ENCODE results near the gene ERO1A.

Gene ERO1A

GRCh38 chr14:52610187-52610586 lies 85.2 kb downstream of the ERO1A start:
- H3K79me1 ChIP-seq (replicated peaks; ENCODE audit: low read length, poor library complexity, severe bottlenecking) = no peaks in the 10 kb centered on the region
- H2BK15ac ChIP-seq (ENCODE audit: low read depth, poor library complexity, severe bottlenecking) = no peak overlapping the region
- H3K9me3 ChIP-seq (ENCODE audit: control insufficient read depth, low read length) = peaks cover 3% of the 10 kb centered on the region
- no peak overlapping the region for H3K9ac ChIP-seq (ENCODE audit: low read length)
- H2AK5ac ChIP-seq (ENCODE audit: low read length, severe bottlenecking) = no peak overlapping the region
- no peak overlapping the region for H2AFZ ChIP-seq (ENCODE audit: low read depth, low read length)
- DNase-seq = no peak
- no peak overlapping the region for H2BK120ac ChIP-seq (ENCODE audit: low read depth, low read length)
- no peak overlapping the region for H4K91ac ChIP-seq (ENCODE audit: low read length)
- no peak overlapping the region for H2BK12ac ChIP-seq (ENCODE audit: low read length in 2 of 2)
- no peaks in the 10 kb centered on the region for H3K27me3 ChIP-seq (ENCODE audit: control insufficient read depth in 1 of 2, insufficient read depth in 1 of 2, low read length in 2 of 2)
- H3K4ac ChIP-seq (ENCODE audit: low read depth in 1 of 2, low read length in 2 of 2) = no peak overlapping the region
- no peak overlapping the region for H3K23ac ChIP-seq (ENCODE audit: low read length in 2 of 2)
- H3K36me3 ChIP-seq (ENCODE audit: control insufficient read depth in 1 of 2, insufficient read depth in 2 of 2, low read depth in 1 of 2, low read length in 2 of 2) = no peaks in the 10 kb centered on the region
- no peak overlapping the region for H2BK5ac ChIP-seq (ENCODE audit: low read depth, low read length, poor library complexity, severe bottlenecking)
- H3K18ac ChIP-seq (ENCODE audit: low read depth in 1 of 2, low read length in 2 of 2) = no peak overlapping the region
- H3K4me2 ChIP-seq (ENCODE audit: low read length, poor library complexity, severe bottlenecking) = no peak overlapping the region
- no peaks in the 10 kb centered on the region for H3K4me1 ChIP-seq (ENCODE audit: control insufficient read depth, insufficient read depth, low read depth, low read length)
- H3K14ac ChIP-seq (ENCODE audit: low read length in 2 of 2) = no peak overlapping the region
- WGBS = no CpG with 5 or more reads among the region's 2 CpGs
- H3K4me3 ChIP-seq (ENCODE audit: insufficient read depth in 1 of 2, low read depth in 1 of 2, low read length in 2 of 2) = no peak overlapping the region
- H4K8ac ChIP-seq (ENCODE audit: low read length) = no peak overlapping the region
- no peak overlapping the region for H3K27ac ChIP-seq (ENCODE audit: low read length, poor library complexity, severe bottlenecking)

GRCh38 chr14:52609445-52610044 lies 85.8 kb downstream of the ERO1A start:
- Histone ChIP-seq H3K9ac (ENCODE audit: low read length) (no peak overlapping the region), H3K14ac (ENCODE audit: low read length in 2 of 2) (no peak overlapping the region), H3K79me1 (replicated peaks; ENCODE audit: low read length, poor library complexity, severe bottlenecking) (no peaks in the 10 kb centered on the region), H3K9me3 (ENCODE audit: control insufficient read depth, low read length) (peaks cover 9% of the 10 kb centered on the region), H4K91ac (ENCODE audit: low read length) (no peak overlapping the region), H3K27me3 (ENCODE audit: control insufficient read depth in 1 of 2, insufficient read depth in 1 of 2, low read length in 2 of 2) (no peaks in the 10 kb centered on the region), H2BK12ac (ENCODE audit: low read length in 2 of 2) (no peak overlapping the region), H2AFZ (ENCODE audit: low read depth, low read length) (no peak overlapping the region), H3K4me2 (ENCODE audit: low read length, poor library complexity, severe bottlenecking) (no peak overlapping the region), H3K18ac (ENCODE audit: low read depth in 1 of 2, low read length in 2 of 2) (no peak overlapping the region), H3K27ac (ENCODE audit: low read length, poor library complexity, severe bottlenecking) (no peak overlapping the region), H4K8ac (ENCODE audit: low read length) (no peak overlapping the region), H3K4me3 (ENCODE audit: insufficient read depth in 1 of 2, low read depth in 1 of 2, low read length in 2 of 2) (no peak overlapping the region), H2AK5ac (ENCODE audit: low read length, severe bottlenecking) (no peak overlapping the region), H3K4me1 (ENCODE audit: control insufficient read depth, insufficient read depth, low read depth, low read length) (no peaks in the 10 kb centered on the region), H3K36me3 (ENCODE audit: control insufficient read depth in 1 of 2, insufficient read depth in 2 of 2, low read depth in 1 of 2, low read length in 2 of 2) (no peaks in the 10 kb centered on the region), H2BK5ac (ENCODE audit: low read depth, low read length, poor library complexity, severe bottlenecking) (no peak overlapping the region), H3K4ac (ENCODE audit: low read depth in 1 of 2, low read length in 2 of 2) (no peak overlapping the region), H2BK15ac (ENCODE audit: low read depth, poor library complexity, severe bottlenecking) (no peak overlapping the region), H2BK120ac (ENCODE audit: low read depth, low read length) (no peak overlapping the region), H3K23ac (ENCODE audit: low read length in 2 of 2) (no peak overlapping the region)
- no peak for DNase-seq
- WGBS = 92% methylated on average over 5 of the region's 5 CpGs

- Histone ChIP-seq H3K27me3 (ENCODE audit: control insufficient read depth in 1 of 2, insufficient read depth in 1 of 2, low read length in 2 of 2) (no peaks in the 10 kb centered on the region), H3K18ac (ENCODE audit: low read depth in 1 of 2, low read length in 2 of 2) (no peak overlapping the region), H4K91ac (ENCODE audit: low read length) (no peak overlapping the region), H3K79me1 (replicated peaks; ENCODE audit: low read length, poor library complexity, severe bottlenecking) (no peaks in the 10 kb centered on the region), H2AFZ (ENCODE audit: low read depth, low read length) (no peak overlapping the region), H2AK5ac (ENCODE audit: low read length, severe bottlenecking) (no peak overlapping the region), H2BK5ac (ENCODE audit: low read depth, low read length, poor library complexity, severe bottlenecking) (no peak overlapping the region), H3K4ac (ENCODE audit: low read depth in 1 of 2, low read length in 2 of 2) (no peak overlapping the region), H3K9ac (ENCODE audit: low read length) (no peak overlapping the region), H2BK120ac (ENCODE audit: low read depth, low read length) (no peak overlapping the region), H3K27ac (ENCODE audit: low read length, poor library complexity, severe bottlenecking) (no peak overlapping the region), H3K36me3 (ENCODE audit: control insufficient read depth in 1 of 2, insufficient read depth in 2 of 2, low read depth in 1 of 2, low read length in 2 of 2) (no peaks in the 10 kb centered on the region), H3K4me3 (ENCODE audit: insufficient read depth in 1 of 2, low read depth in 1 of 2, low read length in 2 of 2) (no peak overlapping the region), H3K14ac (ENCODE audit: low read length in 2 of 2) (no peak overlapping the region), H2BK15ac (ENCODE audit: low read depth, poor library complexity, severe bottlenecking) (no peak overlapping the region), H3K4me2 (ENCODE audit: low read length, poor library complexity, severe bottlenecking) (no peak overlapping the region), H2BK12ac (ENCODE audit: low read length in 2 of 2) (no peak overlapping the region), H3K9me3 (ENCODE audit: control insufficient read depth, low read length) (peaks cover 16% of the 10 kb centered on the region), H3K23ac (ENCODE audit: low read length in 2 of 2) (no peak overlapping the region), H4K8ac (ENCODE audit: low read length) (no peak overlapping the region), H3K4me1 (ENCODE audit: control insufficient read depth, insufficient read depth, low read depth, low read length) (no peaks in the 10 kb centered on the region)
- no peak for DNase-seq
- no CpG with 5 or more reads among the region's 1 CpG for WGBS
Measured at GRCh38 chr14:52607061-52607460, 88.3 kb downstream of the ERO1A start.

- no peak overlapping the region for H3K9ac ChIP-seq (ENCODE audit: low read length)
- H3K9me3 ChIP-seq (ENCODE audit: control insufficient read depth, low read length) = peaks cover 16% of the 10 kb centered on the region
- no peaks in the 10 kb centered on the region for H3K4me1 ChIP-seq (ENCODE audit: control insufficient read depth, insufficient read depth, low read depth, low read length)
- no peak overlapping the region for H4K8ac ChIP-seq (ENCODE audit: low read length)
- H3K79me1 ChIP-seq (replicated peaks; ENCODE audit: low read length, poor library complexity, severe bottlenecking) = no peaks in the 10 kb centered on the region
- no peak overlapping the region for H3K4me3 ChIP-seq (ENCODE audit: insufficient read depth in 1 of 2, low read depth in 1 of 2, low read length in 2 of 2)
- H2BK5ac ChIP-seq (ENCODE audit: low read depth, low read length, poor library complexity, severe bottlenecking) = no peak overlapping the region
- no peaks in the 10 kb centered on the region for H3K27me3 ChIP-seq (ENCODE audit: control insufficient read depth in 1 of 2, insufficient read depth in 1 of 2, low read length in 2 of 2)
- H3K4ac ChIP-seq (ENCODE audit: low read depth in 1 of 2, low read length in 2 of 2) = no peak overlapping the region
- 95% methylated on average over 1 of the region's 1 CpG for WGBS
- H3K27ac ChIP-seq (ENCODE audit: low read length, poor library complexity, severe bottlenecking) = no peak overlapping the region
- H3K4me2 ChIP-seq (ENCODE audit: low read length, poor library complexity, severe bottlenecking) = no peak overlapping the region
- H2BK120ac ChIP-seq (ENCODE audit: low read depth, low read length) = no peak overlapping the region
- H2BK15ac ChIP-seq (ENCODE audit: low read depth, poor library complexity, severe bottlenecking) = no peak overlapping the region
- no peak overlapping the region for H2AK5ac ChIP-seq (ENCODE audit: low read length, severe bottlenecking)
- no peak overlapping the region for H2BK12ac ChIP-seq (ENCODE audit: low read length in 2 of 2)
- no peak overlapping the region for H3K23ac ChIP-seq (ENCODE audit: low read length in 2 of 2)
- no peak overlapping the region for H3K18ac ChIP-seq (ENCODE audit: low read depth in 1 of 2, low read length in 2 of 2)
- H3K14ac ChIP-seq (ENCODE audit: low read length in 2 of 2) = no peak overlapping the region
- no peaks in the 10 kb centered on the region for H3K36me3 ChIP-seq (ENCODE audit: control insufficient read depth in 1 of 2, insufficient read depth in 2 of 2, low read depth in 1 of 2, low read length in 2 of 2)
- H4K91ac ChIP-seq (ENCODE audit: low read length) = no peak overlapping the region
- DNase-seq = no peak
- no peak overlapping the region for H2AFZ ChIP-seq (ENCODE audit: low read depth, low read length)
Measured at GRCh38 chr14:52602131-52602530, 93.2 kb downstream of the ERO1A start.

Measured in mesenchymal stem cell (in vitro differentiated cells and primary cell).